Mammary microvascular endothelial cell (primary cell): Measurements from ENCODE around the gene GAREM1. TPM values are rescaled to one million over a fixed set of nuclear protein-coding genes. Genes with fewer than 3 reads are reported as not detected.

Source experiments
- total RNA-seq: library from RNA; depleted of rRNA; stranded (reverse); fragments of >200 nt; gene quantifications from 2 replicates; pipeline ENCODE4 v1.2.3, GENCODE V29; 2015

GAREM1 gene
- 0.39 and 0.53 TPM in 2 replicates for total RNA-seq

DNA sequence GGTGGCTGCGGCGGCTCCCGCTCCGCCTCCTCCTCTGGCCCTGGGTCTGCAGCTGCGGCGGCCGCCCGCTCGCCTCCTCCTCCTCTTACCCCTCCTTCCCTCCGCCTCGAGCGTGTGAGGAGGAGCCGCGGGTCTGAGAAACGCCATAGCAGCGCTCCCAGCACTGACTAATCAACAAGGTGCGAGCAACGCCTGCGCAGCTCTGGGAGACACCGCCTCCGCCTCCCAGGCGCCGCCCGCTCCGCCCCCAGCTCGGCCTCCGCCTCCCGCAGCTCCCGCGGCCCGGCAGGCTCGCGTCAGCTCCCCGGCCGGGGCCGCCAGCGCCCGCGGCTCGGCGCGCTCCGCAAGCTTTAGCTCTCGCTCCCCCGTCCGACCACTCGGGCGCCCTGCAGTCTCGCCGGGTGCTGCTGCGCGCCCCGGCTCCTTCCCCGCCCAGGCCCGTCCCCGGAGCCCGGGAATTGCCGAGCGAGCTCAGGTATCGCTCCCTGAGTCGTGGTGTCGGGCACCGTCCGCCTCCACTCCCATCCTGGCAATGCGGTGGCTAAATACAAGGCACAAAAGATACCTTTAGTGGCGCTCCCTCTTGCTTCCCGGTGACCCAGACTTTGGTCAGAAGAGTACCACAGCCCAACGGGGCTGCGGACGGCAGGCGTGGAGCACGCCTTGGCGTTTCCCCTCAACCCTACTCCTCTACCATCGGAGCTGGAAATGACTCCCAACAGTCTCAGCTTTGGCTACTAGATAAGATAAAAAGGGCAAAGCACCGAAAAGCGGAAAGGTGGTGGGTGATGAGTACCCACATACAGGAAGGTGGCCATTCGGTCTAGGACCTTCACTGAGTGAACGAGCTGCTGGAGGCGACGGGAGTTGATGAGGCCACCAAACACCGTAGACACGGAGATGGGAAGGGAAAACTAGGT lies at the start of gene GAREM1:
GAREM1 (minus strand) TSS at position 169 of the 920 bp plus-strand sequence. CDS start 454 bp downstream, outside the sequence.

